Astrocyte of the cerebellum (primary cell): ENCODE data around the gene DHX40.

Experiments used
- DNase-seq: peaks from one replicate; pipeline ENCODE4 v3.0.0-alpha.2; 2011; ENCODE audit warnings: low read depth
- H3K4me3 ChIP-seq: 2 replicates; pipeline ENCODE4 v1.5.1; 2011; ENCODE audit warnings: mild to moderate bottlenecking, low read depth, low read length, moderate library complexity
- CTCF ChIP-seq: IDR thresholded peaks from 2 replicates; pipeline ENCODE4 v1.5.1; 2012; ENCODE audit warnings: low read length, low read depth, moderate library complexity, mild to moderate bottlenecking; ENCODE audit errors: missing control alignments
- in situ Hi-C: cut with HindIII; loops from 2 replicates; pipeline ENCODE4 v1.10.0; 2017; ENCODE audit warnings: low sequenced_read_pairs

Gene DHX40

DNA sequence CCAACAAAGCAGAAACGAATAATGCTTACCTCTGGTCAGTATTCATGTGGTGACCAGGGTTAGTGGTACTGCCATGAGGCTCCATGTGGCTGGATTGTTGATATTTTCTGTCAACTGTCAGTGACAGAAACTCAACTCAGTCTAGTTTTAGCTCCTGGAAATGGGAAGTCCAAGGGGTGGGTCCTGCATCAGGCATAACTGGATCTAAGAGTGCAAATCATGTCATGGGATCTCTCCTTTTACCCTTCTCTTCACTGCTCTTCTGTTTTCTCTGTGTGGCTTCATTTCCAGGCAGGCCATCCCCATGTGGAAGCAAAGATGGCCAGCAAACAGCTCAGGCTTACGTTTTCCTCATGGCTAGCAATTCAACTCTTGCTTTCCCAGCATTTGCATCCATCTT is 39.0 kb upstream of the DHX40 start:
- no peak for TF ChIP-seq CTCF
- H3K4me3 ChIP-seq = no peak overlapping the region
- in situ Hi-C loops = no loop called here
- no peak for DNase-seq

DNA sequence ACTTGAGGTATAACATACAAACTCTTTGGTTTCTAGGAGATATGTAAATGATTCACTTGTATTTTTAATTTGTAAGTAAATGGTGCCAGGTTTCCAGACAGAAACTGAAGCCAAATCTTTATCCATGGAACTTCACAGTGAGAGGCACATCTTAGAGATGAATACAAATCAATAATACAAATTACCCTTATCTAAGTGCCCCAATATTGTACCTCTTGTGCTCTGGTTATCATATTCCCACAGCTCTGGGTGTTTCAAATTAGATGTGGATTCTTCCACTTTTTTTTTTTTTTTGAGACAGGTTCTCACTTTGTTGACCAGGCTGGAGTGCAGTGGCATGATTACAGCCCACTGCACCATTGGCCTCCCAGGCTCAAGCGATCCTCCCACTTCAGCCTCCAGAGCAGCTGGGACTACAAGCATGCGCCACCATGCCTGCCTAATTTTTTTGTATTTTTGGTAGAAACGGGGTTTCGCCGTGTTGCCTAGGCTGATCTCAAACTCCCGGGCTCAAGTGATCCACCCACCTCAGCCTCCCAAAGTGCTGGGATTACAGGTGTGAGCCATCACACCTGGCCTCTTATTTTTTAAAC is 38.0 kb upstream of the DHX40 start:
- in situ Hi-C loops = no loop called here
- DNase-seq = no peak
- no peak for TF ChIP-seq CTCF
- H3K4me3 ChIP-seq = no peak overlapping the region

- no peak overlapping the region for H3K4me3 ChIP-seq
- no peak for TF ChIP-seq CTCF
- in situ Hi-C loops = no loop called here
- no peak for DNase-seq
Observed at GRCh38 chr17:59527931-59528330, 37.5 kb upstream of the DHX40 start.

GRCh38 chr17:59530531-59530930 is 34.9 kb upstream of the DHX40 start:
- no peak for TF ChIP-seq CTCF
- DNase-seq = no peak
- no peak overlapping the region for H3K4me3 ChIP-seq
- in situ Hi-C loops = no loop called here

DNA sequence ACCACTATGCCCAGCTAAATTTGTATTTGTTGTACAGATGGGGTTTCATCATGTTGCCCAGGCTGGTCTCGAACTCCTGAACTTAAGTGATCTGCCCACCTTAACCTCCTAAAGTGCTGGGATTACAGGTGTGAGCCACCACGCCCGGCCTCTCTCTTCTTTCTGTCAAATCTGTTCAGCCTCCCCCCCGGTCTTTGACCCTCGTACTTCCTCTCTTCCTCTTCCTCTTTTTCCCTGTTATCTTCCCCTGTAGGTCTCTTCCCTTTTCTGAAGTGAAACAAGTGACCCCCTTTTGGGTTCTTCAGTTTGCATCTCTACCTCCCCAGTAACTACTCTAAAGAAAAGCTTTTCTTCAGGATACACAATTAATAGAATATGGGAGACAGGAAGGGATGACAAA is 31.7 kb upstream of the DHX40 start:
- H3K4me3 ChIP-seq = no peak overlapping the region
- in situ Hi-C loops = no loop called here
- DNase-seq = no peak
- TF ChIP-seq CTCF = no peak

GRCh38 chr17:59534583-59534982 is 30.8 kb upstream of the DHX40 start:
- TF ChIP-seq CTCF = peak; percentile 25
- no peak overlapping the region for H3K4me3 ChIP-seq
- in situ Hi-C loops = no loop called here
- DNase-seq = no peak
